Gastrocnemius medialis (tissue), 4 donors: ENCODE results near the gene PHIP.
"Not testable (repeated sequence)": the region's sequence is repeated elsewhere in the genome, so short reads cannot be mapped to it uniquely, and the experiment has no call there.

ENCODE experiments used
- POLR2A ChIP-seq, 2 donors: fragments of 450-650 bp; IDR thresholded peaks; one replicate each; pipeline ENCODE4 v1.6.1; 2017; ENCODE audit warnings: antibody characterized with exemption in 2 of 2, mild to moderate bottlenecking in 2 of 2, moderate library complexity in 2 of 2
- TF ChIP-seq, protein P1 (sequence below), 5 experiments: fragments of 450-650 bp in 3 of 5; fragments of 200-600 bp in 2 of 5; sonication (generic) in 2 of 5; IDR thresholded peaks in 4 of 5; conservative IDR thresholded peaks in 1 of 5; 1 replicate in 4 of 5; 2 replicates in 1 of 5; pipeline ENCODE4 v1.5.1; 2016 to 2019; ENCODE audit warnings: antibody characterized with exemption in 5 of 5, mild to moderate bottlenecking in 3 of 5, moderate library complexity in 3 of 5

DNA sequence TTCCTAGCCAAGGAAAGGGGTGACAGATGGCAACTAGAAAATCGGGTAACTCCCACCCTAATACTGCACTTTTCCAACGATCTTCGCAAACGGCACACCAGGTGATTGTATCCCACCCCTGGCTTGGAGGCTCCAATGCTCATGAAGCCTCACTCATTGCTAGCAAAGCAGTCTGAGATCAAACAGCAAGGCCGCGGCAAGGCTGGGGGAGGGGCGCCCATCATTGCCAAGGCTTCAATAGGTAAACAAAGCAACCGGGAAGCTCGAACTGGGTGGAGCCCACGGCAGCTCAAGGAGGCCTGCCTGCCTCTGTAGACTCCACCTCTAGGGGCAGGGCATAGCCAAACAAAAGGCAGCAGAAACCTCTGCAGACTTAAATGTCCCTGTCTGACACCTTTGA is 156.9 kb downstream of the PHIP start:
- TF ChIP-seq, protein P1, sequence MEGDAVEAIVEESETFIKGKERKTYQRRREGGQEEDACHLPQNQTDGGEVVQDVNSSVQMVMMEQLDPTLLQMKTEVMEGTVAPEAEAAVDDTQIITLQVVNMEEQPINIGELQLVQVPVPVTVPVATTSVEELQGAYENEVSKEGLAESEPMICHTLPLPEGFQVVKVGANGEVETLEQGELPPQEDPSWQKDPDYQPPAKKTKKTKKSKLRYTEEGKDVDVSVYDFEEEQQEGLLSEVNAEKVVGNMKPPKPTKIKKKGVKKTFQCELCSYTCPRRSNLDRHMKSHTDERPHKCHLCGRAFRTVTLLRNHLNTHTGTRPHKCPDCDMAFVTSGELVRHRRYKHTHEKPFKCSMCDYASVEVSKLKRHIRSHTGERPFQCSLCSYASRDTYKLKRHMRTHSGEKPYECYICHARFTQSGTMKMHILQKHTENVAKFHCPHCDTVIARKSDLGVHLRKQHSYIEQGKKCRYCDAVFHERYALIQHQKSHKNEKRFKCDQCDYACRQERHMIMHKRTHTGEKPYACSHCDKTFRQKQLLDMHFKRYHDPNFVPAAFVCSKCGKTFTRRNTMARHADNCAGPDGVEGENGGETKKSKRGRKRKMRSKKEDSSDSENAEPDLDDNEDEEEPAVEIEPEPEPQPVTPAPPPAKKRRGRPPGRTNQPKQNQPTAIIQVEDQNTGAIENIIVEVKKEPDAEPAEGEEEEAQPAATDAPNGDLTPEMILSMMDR (IDR thresholded peaks at IDR 0.05 in 4 of 5, conservative IDR thresholded peaks at IDR 0.05 in 1 of 5), result not testable (repeated sequence)
- TF ChIP-seq POLR2A (IDR thresholded peaks at IDR 0.05), result not testable (repeated sequence)
